Measurements from ENCODE around the gene TSPEAR. TPM values are rescaled to one million over a fixed set of nuclear protein-coding genes. Genes with fewer than 3 reads are reported as not detected.

Gene TSPEAR
- total RNA-seq, 1 donor from 2014 or later: not detected

GRCh38 chr21:44626262-44626661, 85.1 kb downstream of the TSPEAR start:
- peaks cover 6% of the 10 kb centered on the region for H3K4me1 Mint-ChIP-seq (ENCODE audit: low read depth)
- no peak for DNase-seq (ENCODE audit: low spot score)
- peaks cover 5% of the 10 kb centered on the region for H3K27me3 Mint-ChIP-seq (ENCODE audit: insufficient read depth)
- H3K9me3 Mint-ChIP-seq: peaks cover 53% of the 10 kb centered on the region
- H3K4me3 Mint-ChIP-seq: no peak overlapping the region
- H3K36me3 Mint-ChIP-seq (ENCODE audit: low read depth): peaks cover 14% of the 10 kb centered on the region
- intact Hi-C loops (cut with micrococcal nuclease): no loop called here
- H3K27ac Mint-ChIP-seq: no peak overlapping the region

GRCh38 chr21:44625756-44626155, 85.6 kb downstream of the TSPEAR start:
- no peak for DNase-seq (ENCODE audit: low spot score)
- Mint-ChIP-seq H3K27me3 (ENCODE audit: insufficient read depth) (peaks cover 5% of the 10 kb centered on the region), H3K9me3 (peaks cover 50% of the 10 kb centered on the region), H3K27ac (no peak overlapping the region), H3K4me1 (ENCODE audit: low read depth) (peaks cover 6% of the 10 kb centered on the region), H3K4me3 (no peak overlapping the region), H3K36me3 (ENCODE audit: low read depth) (peaks cover 12% of the 10 kb centered on the region)
- intact Hi-C loops (cut with micrococcal nuclease): no loop called here

GRCh38 chr21:44623575-44623974, 87.8 kb downstream of the TSPEAR start:
- H3K4me3 Mint-ChIP-seq: no peak overlapping the region
- no peak overlapping the region for H3K27ac Mint-ChIP-seq
- DNase-seq (ENCODE audit: low spot score): no peak
- peaks cover 4% of the 10 kb centered on the region for H3K27me3 Mint-ChIP-seq (ENCODE audit: insufficient read depth)
- peaks cover 27% of the 10 kb centered on the region for H3K36me3 Mint-ChIP-seq (ENCODE audit: low read depth)
- peaks cover 12% of the 10 kb centered on the region for H3K4me1 Mint-ChIP-seq (ENCODE audit: low read depth)
- H3K9me3 Mint-ChIP-seq: peaks cover 60% of the 10 kb centered on the region
- intact Hi-C loops (cut with micrococcal nuclease): no loop called here

DNA sequence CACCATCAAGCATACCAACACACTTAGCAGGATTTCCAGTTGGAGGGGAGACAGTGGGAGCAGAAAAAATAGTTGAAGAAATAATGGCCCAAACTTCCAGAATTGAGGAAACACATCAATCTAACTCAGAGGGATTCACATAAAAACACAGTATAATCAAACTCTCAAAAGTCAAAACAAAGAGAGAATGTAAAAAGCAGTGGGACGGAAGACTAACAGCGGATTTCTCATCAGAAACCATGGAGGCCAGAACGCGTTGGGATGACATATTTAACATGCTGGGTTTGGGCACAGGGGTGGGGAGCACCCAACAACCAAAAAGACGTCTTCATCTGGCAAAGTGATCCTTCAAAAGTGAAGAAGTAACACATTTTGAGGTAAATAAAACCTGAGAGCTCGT, 91.5 kb downstream of the TSPEAR start:
- Mint-ChIP-seq H3K27ac (peak overlapping the region; percentile 11), H3K27me3 (ENCODE audit: insufficient read depth) (peaks cover 4% of the 10 kb centered on the region), H3K4me3 (no peak overlapping the region), H3K9me3 (peaks cover 66% of the 10 kb centered on the region), H3K36me3 (ENCODE audit: low read depth) (peaks cover 32% of the 10 kb centered on the region), H3K4me1 (ENCODE audit: low read depth) (peaks cover 27% of the 10 kb centered on the region)
- intact Hi-C loops (cut with micrococcal nuclease): loop anchor here (5.0 kb wide), 1 partner anchor 37 kb away; the partner anchor contains the start of gene KRTAP12-3
- no peak for DNase-seq (ENCODE audit: low spot score)

DNA sequence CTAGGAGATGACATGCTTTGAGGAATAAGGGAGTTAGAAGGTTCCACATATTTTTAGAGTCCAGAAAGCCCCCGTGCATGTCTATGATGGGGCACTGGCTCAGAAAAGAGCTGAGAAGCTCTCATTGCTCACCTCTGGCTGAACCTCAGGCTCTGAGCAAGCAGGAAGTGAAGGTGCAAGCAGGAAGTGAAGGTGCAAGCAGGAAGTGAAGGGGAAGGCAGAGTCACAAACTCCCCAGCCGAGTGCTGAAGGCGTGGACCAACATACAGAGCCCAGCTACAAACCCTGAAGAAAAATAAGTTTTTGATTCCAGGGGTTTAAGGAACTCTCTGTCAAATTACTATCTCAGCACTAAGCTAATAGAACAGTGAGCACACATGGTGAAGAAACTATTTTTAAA, 92.5 kb downstream of the TSPEAR start:
- Mint-ChIP-seq H3K27me3 (ENCODE audit: insufficient read depth) (no peaks in the 10 kb centered on the region), H3K4me3 (peak overlapping the region; percentile 50), H3K27ac (peak overlapping the region; percentile 86), H3K4me1 (ENCODE audit: low read depth) (peaks cover 27% of the 10 kb centered on the region), H3K9me3 (peaks cover 56% of the 10 kb centered on the region), H3K36me3 (ENCODE audit: low read depth) (peaks cover 30% of the 10 kb centered on the region)
- DNase-seq (ENCODE audit: low spot score): peak; percentile 50
- intact Hi-C loops (cut with micrococcal nuclease): loop anchor here (5.0 kb wide), 1 partner anchor 38 kb away; the partner anchor contains the start of gene KRTAP12-3

- intact Hi-C loops (cut with micrococcal nuclease): loop anchor here (5.0 kb wide), 1 partner anchor 39 kb away; the partner anchor contains the start of gene KRTAP12-3
- Mint-ChIP-seq H3K36me3 (ENCODE audit: low read depth) (peaks cover 30% of the 10 kb centered on the region), H3K9me3 (peaks cover 52% of the 10 kb centered on the region), H3K4me3 (peak overlapping the region; percentile 50), H3K27ac (peak overlapping the region; percentile 86), H3K27me3 (ENCODE audit: insufficient read depth) (no peaks in the 10 kb centered on the region), H3K4me1 (ENCODE audit: low read depth) (peaks cover 27% of the 10 kb centered on the region)
- DNase-seq (ENCODE audit: low spot score): no peak
Observed at GRCh38 chr21:44618504-44618903, 92.9 kb downstream of the TSPEAR start.

- Mint-ChIP-seq H3K9me3 (peaks cover 42% of the 10 kb centered on the region), H3K27me3 (ENCODE audit: insufficient read depth) (no peaks in the 10 kb centered on the region), H3K4me3 (no peak overlapping the region), H3K36me3 (ENCODE audit: low read depth) (peaks cover 26% of the 10 kb centered on the region), H3K27ac (no peak overlapping the region), H3K4me1 (ENCODE audit: low read depth) (peaks cover 27% of the 10 kb centered on the region)
- DNase-seq (ENCODE audit: low spot score): no peak
- intact Hi-C loops (cut with micrococcal nuclease): loop anchor here (5.0 kb wide), 1 partner anchor 40 kb away; the partner anchor contains the start of gene KRTAP12-3
Observed at GRCh38 chr21:44617071-44617501, 94.3 kb downstream of the TSPEAR start.

DNA sequence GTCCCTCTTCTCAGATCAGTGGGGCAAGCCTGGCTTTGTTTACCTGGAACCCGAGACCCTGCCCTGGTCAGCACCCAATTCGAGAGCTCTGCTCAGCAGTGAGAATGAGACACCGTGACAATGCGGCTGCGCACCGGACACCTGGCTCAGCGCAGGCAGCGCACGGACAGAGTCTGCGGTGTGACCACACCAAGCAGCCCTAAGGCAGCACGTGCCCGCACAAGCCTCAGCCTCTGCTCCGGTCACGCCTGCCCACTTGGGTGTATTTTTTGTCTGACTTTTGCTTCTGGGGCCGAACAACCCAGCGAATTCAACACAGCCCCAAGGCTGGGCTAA, 94.8 kb downstream of the TSPEAR start:
- peaks cover 26% of the 10 kb centered on the region for H3K36me3 Mint-ChIP-seq (ENCODE audit: low read depth)
- no peak for DNase-seq (ENCODE audit: low spot score)
- peaks cover 27% of the 10 kb centered on the region for H3K4me1 Mint-ChIP-seq (ENCODE audit: low read depth)
- no peaks in the 10 kb centered on the region for H3K27me3 Mint-ChIP-seq (ENCODE audit: insufficient read depth)
- intact Hi-C loops (cut with micrococcal nuclease): loop anchor here (5.0 kb wide), 1 partner anchor 41 kb away; the partner anchor contains the start of gene KRTAP12-3
- no peak overlapping the region for H3K27ac Mint-ChIP-seq
- H3K9me3 Mint-ChIP-seq: peaks cover 39% of the 10 kb centered on the region
- H3K4me3 Mint-ChIP-seq: no peak overlapping the region

DNA sequence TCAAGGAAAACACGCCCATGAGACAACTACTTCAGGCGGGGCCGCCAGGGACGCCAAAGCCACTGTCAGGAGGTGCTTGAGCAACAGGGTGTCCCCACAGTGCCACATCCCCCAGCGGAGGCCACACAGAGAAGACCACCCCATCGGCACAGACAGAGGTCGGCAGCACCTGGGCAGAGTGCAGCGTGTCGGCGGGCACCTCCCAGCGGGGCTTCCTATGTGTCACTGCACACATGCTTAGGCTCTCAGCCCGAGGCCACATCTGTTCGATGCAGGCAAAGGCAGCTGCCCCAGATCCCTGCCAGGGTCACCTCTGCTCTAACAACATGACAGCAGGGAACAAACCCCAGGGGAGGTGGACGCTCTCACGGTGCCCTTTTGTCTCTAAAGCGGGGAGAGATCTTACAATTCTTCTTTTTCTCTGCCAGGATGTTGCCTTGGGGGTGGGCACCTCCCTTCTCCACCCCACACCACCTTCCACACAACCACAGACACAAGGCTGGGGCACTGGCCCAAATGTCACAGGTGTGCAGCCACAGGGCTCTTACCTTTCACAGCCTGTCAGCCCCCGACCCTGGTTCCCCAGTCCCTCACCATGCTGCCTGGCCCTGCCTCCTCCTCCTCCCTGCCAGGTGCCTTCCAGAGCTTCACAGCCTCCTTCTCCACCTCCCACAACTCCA, 95.3 kb downstream of the TSPEAR start:
- Mint-ChIP-seq H3K9me3 (peaks cover 44% of the 10 kb centered on the region), H3K27me3 (ENCODE audit: insufficient read depth) (no peaks in the 10 kb centered on the region), H3K4me3 (no peak overlapping the region), H3K27ac (no peak overlapping the region), H3K36me3 (ENCODE audit: low read depth) (peaks cover 26% of the 10 kb centered on the region), H3K4me1 (ENCODE audit: low read depth) (peaks cover 27% of the 10 kb centered on the region)
- intact Hi-C loops (cut with micrococcal nuclease): loop anchor here (5.0 kb wide), 1 partner anchor 41 kb away; the partner anchor contains the start of gene KRTAP12-3
- DNase-seq (ENCODE audit: low spot score): no peak

DNA sequence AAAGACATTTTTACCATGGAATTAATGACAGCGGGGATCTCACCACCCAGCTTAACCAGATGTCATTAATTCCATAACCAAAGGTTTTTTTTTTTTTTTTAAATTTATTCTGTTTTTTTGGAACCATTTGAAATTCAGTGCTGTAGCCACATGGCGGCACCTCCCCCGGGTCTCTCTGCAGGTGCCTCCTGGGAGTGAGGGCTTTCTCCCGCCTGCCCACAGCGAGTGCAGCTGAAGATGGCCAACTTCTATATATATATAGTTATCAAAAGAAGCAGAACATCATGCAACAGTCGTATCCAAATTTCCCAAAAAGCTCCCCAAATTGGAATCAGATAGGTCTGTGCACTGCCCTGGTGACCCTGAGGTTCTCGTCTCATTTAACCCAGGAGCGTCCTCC, 95.9 kb downstream of the TSPEAR start:
- intact Hi-C loops (cut with micrococcal nuclease): loop anchor here (5.0 kb wide), 1 partner anchor 42 kb away; the partner anchor contains the start of gene KRTAP12-3
- no peak for DNase-seq (ENCODE audit: low spot score)
- Mint-ChIP-seq H3K27me3 (ENCODE audit: insufficient read depth) (no peaks in the 10 kb centered on the region), H3K4me1 (ENCODE audit: low read depth) (peaks cover 27% of the 10 kb centered on the region), H3K4me3 (no peak overlapping the region), H3K9me3 (peaks cover 44% of the 10 kb centered on the region), H3K36me3 (ENCODE audit: low read depth) (peaks cover 22% of the 10 kb centered on the region), H3K27ac (no peak overlapping the region)

- peaks cover 20% of the 10 kb centered on the region for H3K36me3 Mint-ChIP-seq (ENCODE audit: low read depth)
- H3K27me3 Mint-ChIP-seq (ENCODE audit: insufficient read depth): no peaks in the 10 kb centered on the region
- H3K4me3 Mint-ChIP-seq: no peak overlapping the region
- no peak overlapping the region for H3K27ac Mint-ChIP-seq
- peaks cover 46% of the 10 kb centered on the region for H3K9me3 Mint-ChIP-seq
- no peak for DNase-seq (ENCODE audit: low spot score)
- intact Hi-C loops (cut with micrococcal nuclease): loop anchor here (5.0 kb wide), 1 partner anchor 42 kb away; the partner anchor contains the start of gene KRTAP12-3
- H3K4me1 Mint-ChIP-seq (ENCODE audit: low read depth): peaks cover 27% of the 10 kb centered on the region
Observed at GRCh38 chr21:44614961-44615391, 96.4 kb downstream of the TSPEAR start.

- DNase-seq (ENCODE audit: low spot score): no peak
- intact Hi-C loops (cut with micrococcal nuclease): no loop called here
- peaks cover 46% of the 10 kb centered on the region for H3K9me3 Mint-ChIP-seq
- peaks cover 15% of the 10 kb centered on the region for H3K36me3 Mint-ChIP-seq (ENCODE audit: low read depth)
- no peak overlapping the region for H3K4me3 Mint-ChIP-seq
- H3K27ac Mint-ChIP-seq: no peak overlapping the region
- peaks cover 21% of the 10 kb centered on the region for H3K4me1 Mint-ChIP-seq (ENCODE audit: low read depth)
- H3K27me3 Mint-ChIP-seq (ENCODE audit: insufficient read depth): peaks cover 3% of the 10 kb centered on the region
Observed at GRCh38 chr21:44614161-44614631, 97.2 kb downstream of the TSPEAR start.

DNA sequence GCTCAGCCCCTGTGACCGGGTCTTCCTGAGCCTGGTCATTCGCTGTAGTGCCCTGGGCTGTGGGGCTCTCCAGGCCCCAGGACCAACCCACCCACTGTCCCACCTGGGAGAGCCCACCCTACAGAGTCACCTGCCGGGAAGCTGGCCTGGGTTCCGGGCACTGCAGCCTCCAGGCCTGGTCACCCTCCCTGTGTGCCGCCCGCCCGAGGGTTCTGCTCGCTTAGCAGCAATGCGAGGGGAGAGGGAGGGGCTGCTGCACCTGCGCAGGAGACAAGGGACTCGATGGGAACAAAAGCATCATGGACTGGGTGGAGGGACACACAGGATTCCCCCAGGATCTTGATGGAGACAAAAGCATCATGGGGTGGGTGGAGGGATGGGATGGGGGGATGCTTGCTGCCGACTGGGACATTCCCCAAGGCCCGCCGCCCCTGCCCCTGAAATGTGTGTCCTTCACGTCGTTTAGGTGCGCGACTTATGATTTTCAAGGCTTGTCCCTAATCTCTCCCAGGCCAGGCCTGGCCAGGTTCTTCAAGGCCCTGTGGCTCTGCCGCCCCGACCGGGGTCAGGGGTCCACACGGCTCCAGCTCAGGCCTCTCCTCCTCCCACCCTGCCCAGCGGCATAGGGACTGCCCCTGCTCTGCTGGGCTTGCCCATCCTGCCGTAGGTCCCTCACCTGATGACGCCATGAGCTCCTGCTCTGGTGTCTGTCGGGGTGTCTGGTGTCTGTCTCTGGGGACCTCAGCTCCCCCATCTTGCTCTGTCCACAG, 97.8 kb downstream of the TSPEAR start:
- Mint-ChIP-seq H3K27me3 (ENCODE audit: insufficient read depth) (peaks cover 3% of the 10 kb centered on the region), H3K4me3 (no peak overlapping the region), H3K9me3 (peaks cover 45% of the 10 kb centered on the region), H3K4me1 (ENCODE audit: low read depth) (peaks cover 15% of the 10 kb centered on the region), H3K27ac (no peak overlapping the region), H3K36me3 (ENCODE audit: low read depth) (peaks cover 9% of the 10 kb centered on the region)
- intact Hi-C loops (cut with micrococcal nuclease): no loop called here
- DNase-seq (ENCODE audit: low spot score): no peak
